ENCODE results near the gene GBP6. TPM values are rescaled to one million over a fixed set of nuclear protein-coding genes. Genes with fewer than 3 reads are reported as not detected.
"Not testable (repeated sequence)": the region's sequence is repeated elsewhere in the genome, so short reads cannot be mapped to it uniquely, and the experiment has no call there.

GBP6 gene
- total and polyA plus RNA-seq, 4 donors, result 0.05 to 0.08 TPM; not detected in 2

GRCh38 chr1:89367221-89367620, 3.4 kb downstream of the GBP6 start:
- DNase-seq (ENCODE audit: low spot score), result no peak
- H3K4me1 ChIP-seq (ENCODE audit: control insufficient read depth in 4 of 4, insufficient read depth in 4 of 4, low read length in 3 of 4), result no peaks in the 10 kb centered on the region
- no peak overlapping the region for H3K4me3 ChIP-seq (ENCODE audit: low read depth in 1 of 3, low read length in 3 of 3)
- H3K9ac ChIP-seq (ENCODE audit: low read depth in 1 of 2, low read length in 2 of 2), result no peak overlapping the region
- no peak overlapping the region for H3K27ac ChIP-seq (ENCODE audit: low read depth in 1 of 2, low read length in 2 of 2)
- 66% methylated on average over 1 of the region's 1 CpG for WGBS
- H3K27me3 ChIP-seq (ENCODE audit: control insufficient read depth in 4 of 4, insufficient read depth in 4 of 4, low read length in 3 of 4), result no peaks in the 10 kb centered on the region
- no peaks in the 10 kb centered on the region for H3K36me3 ChIP-seq (ENCODE audit: control insufficient read depth in 4 of 4, insufficient read depth in 3 of 4, low read depth in 1 of 4, low read length in 3 of 4)
- no peaks in the 10 kb centered on the region for H3K9me3 ChIP-seq (ENCODE audit: control insufficient read depth in 4 of 4, low read length in 3 of 4)
- TF ChIP-seq FOXA2 (IDR thresholded peaks at IDR 0.05) (no peak), RXRA (IDR thresholded peaks at IDR 0.05) (no peak), REST (IDR thresholded peaks at IDR 0.05) (no peak), ATF3 (IDR thresholded peaks at IDR 0.05) (no peak), RAD21 (IDR thresholded peaks at IDR 0.05) (no peak), EGR1 (IDR thresholded peaks at IDR 0.05; ENCODE audit: low read depth in 2 of 2) (no peak), FOXA1 (IDR thresholded peaks at IDR 0.05) (no peak), ZBTB33 (IDR thresholded peaks at IDR 0.05) (no peak)

GRCh38 chr1:89369331-89369730, 5.5 kb downstream of the GBP6 start:
- H3K9ac ChIP-seq (ENCODE audit: low read depth in 1 of 2, low read length in 2 of 2), result no peak overlapping the region
- no peak for TF ChIP-seq YY1 (IDR thresholded peaks at IDR 0.05)
- TF ChIP-seq REST (IDR thresholded peaks at IDR 0.05), result no peak
- no peak for TF ChIP-seq HNF4G (IDR thresholded peaks at IDR 0.05)
- TF ChIP-seq MAX (IDR thresholded peaks at IDR 0.05), result no peak
- TF ChIP-seq GABPA (IDR thresholded peaks at IDR 0.05 in 1 of 2, conservative IDR thresholded peaks at IDR 0.05 in 1 of 2), result no peak
- TF ChIP-seq RAD21 (IDR thresholded peaks at IDR 0.05), result no peak
- TF ChIP-seq RXRA (IDR thresholded peaks at IDR 0.05), result no peak
- TF ChIP-seq FOXA1 (IDR thresholded peaks at IDR 0.05), result no peak
- TF ChIP-seq EGR1 (IDR thresholded peaks at IDR 0.05; ENCODE audit: low read depth in 2 of 2), result no peak
- TF ChIP-seq FOXA2 (IDR thresholded peaks at IDR 0.05), result no peak
- TF ChIP-seq HNF4A (conservative IDR thresholded peaks at IDR 0.05), result no peak
- no peak for DNase-seq (ENCODE audit: low spot score)
- no peaks in the 10 kb centered on the region for H3K27me3 ChIP-seq (ENCODE audit: control insufficient read depth in 4 of 4, insufficient read depth in 4 of 4, low read length in 3 of 4)
- no peak overlapping the region for H3K4me3 ChIP-seq (ENCODE audit: low read depth in 1 of 3, low read length in 3 of 3)
- no peak overlapping the region for H3K27ac ChIP-seq (ENCODE audit: low read depth in 1 of 2, low read length in 2 of 2)
- H3K9me3 ChIP-seq (ENCODE audit: control insufficient read depth in 4 of 4, low read length in 3 of 4), result no peaks in the 10 kb centered on the region
- WGBS, result 92% methylated on average over 8 of the region's 8 CpGs
- no peaks in the 10 kb centered on the region for H3K4me1 ChIP-seq (ENCODE audit: control insufficient read depth in 4 of 4, insufficient read depth in 4 of 4, low read length in 3 of 4)
- no peaks in the 10 kb centered on the region for H3K36me3 ChIP-seq (ENCODE audit: control insufficient read depth in 4 of 4, insufficient read depth in 3 of 4, low read depth in 1 of 4, low read length in 3 of 4)

GRCh38 chr1:89373810-89374209, 10.0 kb downstream of the GBP6 start:
- not testable (repeated sequence) for H3K27me3 ChIP-seq (ENCODE audit: control insufficient read depth in 4 of 4, insufficient read depth in 4 of 4, low read length in 3 of 4); H3K9ac ChIP-seq (ENCODE audit: low read depth in 1 of 2, low read length in 2 of 2); DNase-seq (ENCODE audit: low spot score); H3K9me3 ChIP-seq (ENCODE audit: control insufficient read depth in 4 of 4, low read length in 3 of 4); H3K27ac ChIP-seq (ENCODE audit: low read depth in 1 of 2, low read length in 2 of 2); H3K36me3 ChIP-seq (ENCODE audit: control insufficient read depth in 4 of 4, insufficient read depth in 3 of 4, low read depth in 1 of 4, low read length in 3 of 4); H3K4me3 ChIP-seq (ENCODE audit: low read depth in 1 of 3, low read length in 3 of 3); H3K4me1 ChIP-seq (ENCODE audit: control insufficient read depth in 4 of 4, insufficient read depth in 4 of 4, low read length in 3 of 4)
- WGBS, result 88% methylated on average over 4 of the region's 4 CpGs

All from liver (tissue), 9 donors.